ENCODE measurements around the gene TMC7.
"Not testable (repeated sequence)": the region's sequence is repeated elsewhere in the genome, so short reads cannot be mapped to it uniquely, and the experiment has no call there.

Gene TMC7

GRCh38 chr16:18969050-18969854, 14.5 kb upstream of the TMC7 start:
- peak; percentile 76 to 98 (median 94) for DNase-seq
- intact Hi-C loops (cut with DNase I), result loop anchor here (2.0 kb wide), 1 partner anchor 168 kb away; the partner anchor contains the start of gene ARL6IP1

GRCh38 chr16:18969855-18970240, 13.9 kb upstream of the TMC7 start:
- intact Hi-C loops (cut with DNase I), result loop anchor here (2.0 kb wide), 1 partner anchor 169 kb away; the partner anchor contains the start of gene ARL6IP1
- no peak for DNase-seq

GRCh38 chr16:18975109-18975508, 8.6 kb upstream of the TMC7 start:
- intact Hi-C loops (cut with DNase I), result no loop called here
- DNase-seq, result no peak

- intact Hi-C loops (cut with DNase I), result loop anchor here (5.0 kb wide), 1 partner anchor 87 kb away; the partner anchor contains the start of gene COQ7
- DNase-seq, result peak in 1 of 42 donors; percentile 14
Measured at GRCh38 chr16:18979936-18980335, 3.8 kb upstream of the TMC7 start.

GRCh38 chr16:18984435-18985005, 786 bp downstream of the TMC7 start:
- peak in 9 of 42 donors; percentile 13 to 67 (median 22) for DNase-seq
- intact Hi-C loops (cut with DNase I), result loop anchor here (5.0 kb wide), 1 partner anchor 83 kb away; the partner anchor contains the start of gene COQ7

- intact Hi-C loops (cut with DNase I); DNase-seq: not testable (repeated sequence)
Measured at GRCh38 chr16:18985256-18985655, 1.5 kb downstream of the TMC7 start.

- intact Hi-C loops (cut with DNase I); DNase-seq: not testable (repeated sequence)
Measured at GRCh38 chr16:18991731-18992130, 8.0 kb downstream of the TMC7 start.

- intact Hi-C loops (cut with DNase I); DNase-seq: not testable (repeated sequence)
Measured at GRCh38 chr16:18993531-18993930, 9.8 kb downstream of the TMC7 start.

- DNase-seq; intact Hi-C loops (cut with DNase I): not testable (repeated sequence)
Measured at GRCh38 chr16:18994181-18994580, 10.4 kb downstream of the TMC7 start.

GRCh38 chr16:18995406-18995805, 11.7 kb downstream of the TMC7 start:
- intact Hi-C loops (cut with DNase I); DNase-seq: not testable (repeated sequence)

- DNase-seq; intact Hi-C loops (cut with DNase I): not testable (repeated sequence)
Measured at GRCh38 chr16:18996536-18996935, 12.8 kb downstream of the TMC7 start.

- DNase-seq; intact Hi-C loops (cut with DNase I): not testable (repeated sequence)
Measured at GRCh38 chr16:18997001-18997400, 13.3 kb downstream of the TMC7 start.

GRCh38 chr16:18999045-18999393, 15.3 kb downstream of the TMC7 start:
- no peak for DNase-seq
- intact Hi-C loops (cut with DNase I), result no loop called here

GRCh38 chr16:19001788-19002187, 18.1 kb downstream of the TMC7 start:
- DNase-seq, result peak in 28 of 42 donors; percentile 9 to 80 (median 42)
- intact Hi-C loops (cut with DNase I), result no loop called here

GRCh38 chr16:19003935-19004334, 20.2 kb downstream of the TMC7 start:
- intact Hi-C loops (cut with DNase I), result no loop called here
- no peak for DNase-seq

- peak; percentile 71 to 99 (median 93) for DNase-seq
- intact Hi-C loops (cut with DNase I), result no loop called here
Measured at GRCh38 chr16:19005561-19006445, 22.1 kb downstream of the TMC7 start.

GRCh38 chr16:19006446-19007315, 22.9 kb downstream of the TMC7 start:
- DNase-seq, result peak in 3 of 42 donors; percentile 21 to 36 (median 22)
- intact Hi-C loops (cut with DNase I), result no loop called here
